OCI-LY1 (cell line): ENCODE data around the gene DEPDC1B.

ENCODE experiments used
- CTCF ChIP-seq: fragments of 200-600 bp; sonication (generic), shearing (Covaris generic); IDR thresholded peaks from 2 replicates; pipeline ENCODE4 v1.5.1; 2017; ENCODE audit warnings: mild to moderate bottlenecking, antibody characterized with exemption, low read length, moderate library complexity, mixed read lengths
- EZH2 ChIP-seq: fragments of 200-600 bp; sonication (generic), shearing (Covaris generic); IDR thresholded peaks from 2 replicates; pipeline ENCODE4 v1.8.0; 2017; ENCODE audit warnings: borderline replicate concordance, mixed run types, mild to moderate bottlenecking, antibody characterized with exemption, low read length, moderate library complexity, mixed read lengths

DNA sequence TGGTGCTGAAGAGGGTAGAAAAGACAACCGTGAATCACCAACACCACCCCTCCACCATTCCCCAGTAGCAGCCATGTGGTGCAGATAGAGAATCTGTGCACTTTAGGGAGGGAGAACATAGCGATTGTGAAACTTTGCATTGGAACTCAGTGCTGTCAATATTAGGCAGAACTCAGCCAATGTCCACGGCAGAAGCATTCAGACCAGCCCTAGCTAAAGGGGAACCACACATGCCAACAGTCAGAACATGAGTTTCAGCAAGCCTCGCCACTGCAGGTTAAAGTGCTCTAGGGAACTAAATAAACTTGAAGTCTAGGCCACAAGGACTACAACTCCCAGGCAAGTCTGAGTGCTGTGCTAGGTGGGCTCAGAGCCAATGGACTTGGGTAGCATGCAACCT lies 38.5 kb upstream of the DEPDC1B start:
- TF ChIP-seq EZH2 (no peak), CTCF (no peak)
